NT2/D1 (cell line): ENCODE data around the gene USP6NL.

Experiments used
- DNase-seq: peaks from one replicate; pipeline ENCODE4 v3.0.0-alpha.2; 2011; ENCODE audit warnings: low read depth, low spot score
- H3K27me3 ChIP-seq: 2 replicates; pipeline ENCODE4 v1.6.0; 2011; ENCODE audit warnings: mild to moderate bottlenecking; ENCODE audit not compliant: insufficient read length, insufficient read depth
- H3K36me3 ChIP-seq: 2 replicates; pipeline ENCODE4 v1.6.1; 2011; ENCODE audit warnings: mild to moderate bottlenecking, low read length, mixed read lengths; ENCODE audit not compliant: insufficient read depth, insufficient read length
- H3K4me1 ChIP-seq: 2 replicates; pipeline ENCODE4 v1.5.1; 2011; ENCODE audit not compliant: insufficient read depth, insufficient read length
- H3K4me3 ChIP-seq: 2 replicates; pipeline ENCODE4 v1.5.1; 2011; ENCODE audit warnings: low read depth; ENCODE audit not compliant: insufficient read length
- H3K9ac ChIP-seq: 2 replicates; pipeline ENCODE4 v1.6.0; 2011; ENCODE audit warnings: low read depth; ENCODE audit not compliant: insufficient read length
- H3K9me3 ChIP-seq: 2 replicates; pipeline ENCODE4 v1.5.1; 2011; ENCODE audit warnings: mild to moderate bottlenecking, low read length; ENCODE audit not compliant: insufficient read depth
- SUZ12 ChIP-seq: IDR thresholded peaks from 2 replicates; pipeline ENCODE4 v1.6.1; 2011; ENCODE audit not compliant: insufficient read length, insufficient read depth; ENCODE audit errors: extremely low read depth
- YY1 ChIP-seq: IDR thresholded peaks from 2 replicates; pipeline ENCODE4 v1.6.1; 2011; ENCODE audit not compliant: insufficient read length, insufficient read depth
- ZNF274 ChIP-seq: IDR thresholded peaks from 2 replicates; pipeline ENCODE4 v1.6.1; 2011; ENCODE audit warnings: mild to moderate bottlenecking, low read depth, low read length

Gene USP6NL

GRCh38 chr10:11463111-11463510, 148.3 kb downstream of the USP6NL start:
- no peak overlapping the region for H3K9ac ChIP-seq
- peaks cover 18% of the 10 kb centered on the region for H3K36me3 ChIP-seq
- no peaks in the 10 kb centered on the region for H3K4me1 ChIP-seq
- no peaks in the 10 kb centered on the region for H3K27me3 ChIP-seq
- H3K9me3 ChIP-seq, result no peaks in the 10 kb centered on the region
- no peak for DNase-seq
- TF ChIP-seq SUZ12, result no peak
- no peak for TF ChIP-seq ZNF274
- TF ChIP-seq YY1, result no peak
- H3K4me3 ChIP-seq, result no peak overlapping the region

GRCh38 chr10:11462071-11462470, 149.4 kb downstream of the USP6NL start:
- TF ChIP-seq ZNF274 (no peak), SUZ12 (no peak), YY1 (no peak)
- H3K27me3 ChIP-seq, result no peaks in the 10 kb centered on the region
- H3K4me1 ChIP-seq, result no peaks in the 10 kb centered on the region
- no peak overlapping the region for H3K9ac ChIP-seq
- H3K36me3 ChIP-seq, result peaks cover 18% of the 10 kb centered on the region
- DNase-seq, result no peak
- no peak overlapping the region for H3K4me3 ChIP-seq
- no peaks in the 10 kb centered on the region for H3K9me3 ChIP-seq

GRCh38 chr10:11457336-11457735, 154.1 kb downstream of the USP6NL start:
- no peak for TF ChIP-seq ZNF274
- TF ChIP-seq SUZ12, result no peak
- no peak for TF ChIP-seq YY1
- Histone ChIP-seq H3K36me3 (peaks cover 7% of the 10 kb centered on the region), H3K9ac (no peak overlapping the region), H3K9me3 (no peaks in the 10 kb centered on the region), H3K4me1 (no peaks in the 10 kb centered on the region), H3K27me3 (no peaks in the 10 kb centered on the region), H3K4me3 (no peak overlapping the region)
- no peak for DNase-seq

- Histone ChIP-seq H3K9me3 (no peaks in the 10 kb centered on the region), H3K36me3 (peaks cover 4% of the 10 kb centered on the region), H3K4me1 (no peaks in the 10 kb centered on the region), H3K27me3 (no peaks in the 10 kb centered on the region), H3K9ac (no peak overlapping the region), H3K4me3 (no peak overlapping the region)
- no peak for TF ChIP-seq ZNF274
- TF ChIP-seq SUZ12, result no peak
- no peak for TF ChIP-seq YY1
- DNase-seq, result no peak
Observed at GRCh38 chr10:11454958-11455566, 156.4 kb downstream of the USP6NL start.

- DNase-seq, result no peak
- peaks cover 3% of the 10 kb centered on the region for H3K36me3 ChIP-seq
Observed at GRCh38 chr10:11454160-11454559, 157.3 kb downstream of the USP6NL start.

GRCh38 chr10:11451640-11452260, 159.7 kb downstream of the USP6NL start:
- Histone ChIP-seq H3K27me3 (no peaks in the 10 kb centered on the region), H3K4me1 (no peaks in the 10 kb centered on the region), H3K9me3 (no peaks in the 10 kb centered on the region), H3K4me3 (no peak overlapping the region), H3K36me3 (no peaks in the 10 kb centered on the region), H3K9ac (no peak overlapping the region)
- DNase-seq, result no peak
- TF ChIP-seq SUZ12, result no peak

More at GRCh38 chr10:11454160-11454559, 157.3 kb downstream of the USP6NL start:
- no peaks in the 10 kb centered on the region for H3K9me3 ChIP-seq
- TF ChIP-seq YY1 (no peak), ZNF274 (no peak), SUZ12 (no peak)
- H3K4me1 ChIP-seq, result no peaks in the 10 kb centered on the region
- no peak overlapping the region for H3K4me3 ChIP-seq
- no peak overlapping the region for H3K9ac ChIP-seq
- no peaks in the 10 kb centered on the region for H3K27me3 ChIP-seq

GRCh38 chr10:11450427-11450826, 161.0 kb downstream of the USP6NL start:
- Histone ChIP-seq H3K9me3 (no peaks in the 10 kb centered on the region), H3K36me3 (no peaks in the 10 kb centered on the region), H3K9ac (no peak overlapping the region), H3K4me3 (no peak overlapping the region), H3K4me1 (no peaks in the 10 kb centered on the region), H3K27me3 (no peaks in the 10 kb centered on the region)
- DNase-seq, result no peak
- no peak for TF ChIP-seq SUZ12
